Breast epithelium (tissue), 4 donors: ENCODE results near the gene OSER1. TPM values are rescaled to one million over a fixed set of nuclear protein-coding genes. Genes with fewer than 3 reads are reported as not detected.
A peak's percentile ranks its signal among the peaks of the same experiment; 100 is the strongest.

ENCODE experiments used
- DNase-seq, 2 donors: peaks; one replicate each; pipeline ENCODE4 v3.0.0-alpha.2; 2019; ENCODE audit warnings: low spot score in 2 of 2
- H3K27ac ChIP-seq, 2 donors: fragments of 200-600 bp; sonication (generic) in 1 of 2; one replicate each; pipeline ENCODE4 v1.5.1; 2016 to 2019; ENCODE audit warnings: mild to moderate bottlenecking in 1 of 2
- H3K27me3 ChIP-seq, 2 donors: fragments of 200-600 bp; sonication (generic) in 1 of 2; one replicate each; pipeline versions ENCODE4 v1.5.1 to v1.6.0; 2017 to 2019; ENCODE audit warnings: control low read depth in 1 of 2, mild to moderate bottlenecking in 1 of 2
- H3K36me3 ChIP-seq: fragments of 200-600 bp; one replicate; pipeline ENCODE4 v1.5.1; 2019
- H3K4me1 ChIP-seq, 2 donors: fragments of 200-600 bp; sonication (generic); one replicate each; pipeline ENCODE4 v1.5.1; 2016 to 2019; ENCODE audit warnings: control low read depth in 1 of 2
- H3K4me3 ChIP-seq, 3 donors: fragments of 200-600 bp; sonication (generic); 1 replicate in 2 of 3; 2 replicates in 1 of 3; pipeline ENCODE4 v1.5.1; 2016 to 2019; ENCODE audit warnings: mild to moderate bottlenecking in 3 of 3, moderate library complexity in 2 of 3
- H3K9me3 ChIP-seq, 2 donors: fragments of 200-600 bp; sonication (generic) in 1 of 2; one replicate each; pipeline ENCODE4 v1.5.1; 2016 to 2019; ENCODE audit warnings: control low read depth in 1 of 2
- POLR2A ChIP-seq: fragments of 450-650 bp; IDR thresholded peaks from one replicate; pipeline ENCODE4 v1.6.1; 2016; ENCODE audit warnings: antibody characterized with exemption, mild to moderate bottlenecking, moderate library complexity
- POLR2AphosphoS5 ChIP-seq, 3 donors: sonication (generic); formaldehyde crosslinking; IDR thresholded peaks; one replicate each; pipeline ENCODE4 v1.6.1; 2017; ENCODE audit warnings: antibody characterized with exemption in 3 of 3
- intact Hi-C: fragments of 100-400 bp; cut with DNase I; formaldehyde crosslinking; loops from one replicate; pipeline ENCODE4 v1.15.1; 2023; ENCODE audit warnings: low total_unique reads
- total RNA-seq, 3 donors: library from RNA; depleted of rRNA; stranded (reverse); fragments of >200 nt; gene quantifications; one replicate each; pipeline ENCODE4 v1.1.0, GENCODE V29; 2016
- TF ChIP-seq, protein P1 (sequence below), 3 donors: fragments of 450-650 bp; IDR thresholded peaks; one replicate each; pipeline ENCODE4 v1.5.1; 2016 to 2017; ENCODE audit warnings: antibody characterized with exemption in 3 of 3, mild to moderate bottlenecking in 3 of 3, moderate library complexity in 3 of 3

The OSER1 gene
- total RNA-seq, 3 donors from 2014 or later: 59.6 to 73.8 (median 67.2) TPM

DNA sequence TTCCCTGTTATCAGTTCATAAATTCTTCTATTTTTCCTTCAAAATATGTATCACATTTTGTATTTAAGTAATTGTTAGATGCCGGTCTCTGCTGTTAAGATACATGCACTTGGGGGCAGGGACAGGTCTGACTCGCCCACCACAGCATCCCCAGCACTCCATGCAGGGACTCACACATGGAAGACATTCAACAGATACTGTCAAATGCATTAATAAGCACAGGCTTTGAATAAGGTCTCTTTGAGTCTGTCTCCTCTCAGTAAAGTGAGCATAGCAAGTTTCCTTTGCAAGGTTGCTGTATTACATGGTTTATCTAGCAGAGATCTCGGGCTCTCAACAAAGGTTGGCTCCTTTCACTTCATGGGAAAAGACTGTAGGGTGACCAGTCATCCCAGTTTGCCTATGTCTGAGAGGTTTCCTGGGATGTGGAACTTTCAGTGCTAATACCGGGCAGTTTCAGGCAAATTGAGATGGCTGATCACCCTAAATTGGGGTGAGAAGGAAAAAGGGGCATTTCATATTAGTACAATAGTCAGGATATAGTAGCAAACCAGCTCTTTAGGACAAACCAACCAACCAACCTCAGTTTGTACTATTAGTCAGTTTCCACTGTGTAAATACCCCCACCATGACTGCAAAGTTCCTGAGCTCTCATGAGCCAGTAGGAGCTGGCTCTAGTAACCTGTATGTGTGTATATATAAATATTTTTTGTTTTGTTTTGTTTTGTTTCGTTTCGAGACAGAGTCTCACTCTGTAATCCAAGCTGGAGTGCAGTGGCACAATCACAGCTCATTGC is 38.6 kb downstream of the OSER1 start:
- intact Hi-C loops: no loop called here
- no peak for DNase-seq
- no peaks in the 10 kb centered on the region for H3K4me1 ChIP-seq
- no peaks in the 10 kb centered on the region for H3K9me3 ChIP-seq
- H3K27ac ChIP-seq: no peak overlapping the region
- TF ChIP-seq POLR2AphosphoS5 (IDR thresholded peaks at IDR 0.05): no peak
- TF ChIP-seq, protein P1, sequence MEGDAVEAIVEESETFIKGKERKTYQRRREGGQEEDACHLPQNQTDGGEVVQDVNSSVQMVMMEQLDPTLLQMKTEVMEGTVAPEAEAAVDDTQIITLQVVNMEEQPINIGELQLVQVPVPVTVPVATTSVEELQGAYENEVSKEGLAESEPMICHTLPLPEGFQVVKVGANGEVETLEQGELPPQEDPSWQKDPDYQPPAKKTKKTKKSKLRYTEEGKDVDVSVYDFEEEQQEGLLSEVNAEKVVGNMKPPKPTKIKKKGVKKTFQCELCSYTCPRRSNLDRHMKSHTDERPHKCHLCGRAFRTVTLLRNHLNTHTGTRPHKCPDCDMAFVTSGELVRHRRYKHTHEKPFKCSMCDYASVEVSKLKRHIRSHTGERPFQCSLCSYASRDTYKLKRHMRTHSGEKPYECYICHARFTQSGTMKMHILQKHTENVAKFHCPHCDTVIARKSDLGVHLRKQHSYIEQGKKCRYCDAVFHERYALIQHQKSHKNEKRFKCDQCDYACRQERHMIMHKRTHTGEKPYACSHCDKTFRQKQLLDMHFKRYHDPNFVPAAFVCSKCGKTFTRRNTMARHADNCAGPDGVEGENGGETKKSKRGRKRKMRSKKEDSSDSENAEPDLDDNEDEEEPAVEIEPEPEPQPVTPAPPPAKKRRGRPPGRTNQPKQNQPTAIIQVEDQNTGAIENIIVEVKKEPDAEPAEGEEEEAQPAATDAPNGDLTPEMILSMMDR (IDR thresholded peaks at IDR 0.05): no peak
- no peak for TF ChIP-seq POLR2A
- peaks cover 0 to 3% of the 10 kb centered on the region in 2 donors for H3K27me3 ChIP-seq
- H3K36me3 ChIP-seq: no peaks in the 10 kb centered on the region
- H3K4me3 ChIP-seq: no peak overlapping the region

DNA sequence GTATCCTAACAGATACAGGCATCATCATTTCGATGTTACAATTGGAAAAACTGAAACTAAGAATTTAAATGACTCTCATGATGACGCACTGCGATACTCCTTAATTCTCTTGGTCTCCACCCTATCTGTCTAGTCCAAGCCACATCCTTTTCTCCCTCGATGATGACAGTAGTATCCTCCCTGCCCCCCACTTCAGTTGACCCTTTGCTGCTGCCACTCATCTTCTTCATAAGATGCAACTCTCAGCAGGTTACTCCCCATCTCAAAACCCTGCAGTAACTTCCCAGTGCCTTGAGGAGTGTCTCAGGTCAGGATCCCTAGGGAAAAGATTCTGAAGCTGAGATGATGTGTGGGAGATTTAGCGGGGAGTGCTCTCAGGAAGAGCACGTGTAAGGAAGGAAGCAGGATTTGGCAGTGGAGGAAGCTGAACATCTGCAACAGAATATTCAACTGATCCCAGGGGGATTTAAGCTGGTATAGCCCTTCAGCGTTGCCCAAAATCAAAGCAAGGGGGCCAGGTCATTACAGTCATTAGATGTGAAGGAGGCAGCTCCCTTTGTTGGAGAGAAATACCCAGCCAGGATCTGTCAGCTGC is 39.7 kb downstream of the OSER1 start:
- Histone ChIP-seq H3K27ac (no peak overlapping the region), H3K4me1 (no peaks in the 10 kb centered on the region), H3K4me3 (no peak overlapping the region), H3K9me3 (no peaks in the 10 kb centered on the region), H3K36me3 (no peaks in the 10 kb centered on the region), H3K27me3 (peaks cover 0 to 3% of the 10 kb centered on the region in 2 donors)
- no peak for DNase-seq
- intact Hi-C loops: no loop called here
- TF ChIP-seq POLR2AphosphoS5 (IDR thresholded peaks at IDR 0.05) (no peak), POLR2A (no peak)
- TF ChIP-seq, protein P1 (IDR thresholded peaks at IDR 0.05): no peak

DNA sequence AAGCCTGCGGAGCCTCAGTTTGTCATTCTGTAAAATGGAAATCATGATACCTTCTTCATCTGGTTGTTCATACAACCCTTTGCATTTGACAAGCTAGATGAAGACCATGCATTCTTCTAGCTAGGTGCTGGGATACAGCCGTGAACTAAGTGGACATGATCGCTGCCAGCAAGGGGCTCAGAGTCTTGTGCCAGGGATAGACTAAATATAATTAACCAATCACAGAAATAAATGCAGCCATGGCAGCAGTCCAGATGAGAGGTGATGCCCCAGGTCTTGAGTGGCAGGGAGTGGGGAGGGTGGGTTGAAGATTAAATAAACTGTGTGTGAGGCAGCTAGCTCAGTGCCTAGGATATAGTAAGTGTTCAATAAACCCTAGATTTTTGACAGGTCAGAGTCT is 42.8 kb downstream of the OSER1 start:
- no peaks in the 10 kb centered on the region for H3K36me3 ChIP-seq
- TF ChIP-seq, protein P1 (IDR thresholded peaks at IDR 0.05): no peak
- TF ChIP-seq POLR2AphosphoS5 (IDR thresholded peaks at IDR 0.05) (no peak), POLR2A (no peak)
- intact Hi-C loops: no loop called here
- no peaks in the 10 kb centered on the region for H3K27me3 ChIP-seq
- H3K9me3 ChIP-seq: no peaks in the 10 kb centered on the region
- H3K4me1 ChIP-seq: no peaks in the 10 kb centered on the region
- no peak overlapping the region for H3K4me3 ChIP-seq
- H3K27ac ChIP-seq: no peak overlapping the region
- no peak for DNase-seq

DNA sequence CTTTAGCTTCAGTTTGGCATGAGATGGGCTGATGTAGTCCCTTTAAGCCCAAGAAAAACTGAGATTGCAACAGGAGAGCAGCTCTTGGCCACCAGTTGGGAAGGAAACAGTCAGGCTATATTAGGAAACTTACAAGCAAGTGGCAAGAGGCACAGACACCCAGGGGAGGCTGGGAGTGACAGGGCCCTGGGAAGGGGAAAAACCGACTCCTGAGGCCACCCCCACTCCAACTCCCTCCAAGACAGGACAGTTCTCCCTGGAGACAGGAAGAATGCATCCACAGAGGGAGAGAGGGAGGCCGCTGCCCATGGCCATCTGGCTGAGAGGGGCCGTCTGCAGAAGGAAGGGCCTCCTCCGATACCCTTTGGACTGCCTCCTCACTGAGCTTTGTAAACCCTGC is 44.1 kb downstream of the OSER1 start:
- intact Hi-C loops: no loop called here
- Histone ChIP-seq H3K9me3 (no peaks in the 10 kb centered on the region), H3K4me1 (no peaks in the 10 kb centered on the region), H3K27ac (peak overlapping the region in 1 of 2 donors; percentile 19), H3K4me3 (no peak overlapping the region), H3K27me3 (no peaks in the 10 kb centered on the region), H3K36me3 (no peaks in the 10 kb centered on the region)
- TF ChIP-seq, protein P1 (IDR thresholded peaks at IDR 0.05): no peak
- TF ChIP-seq POLR2AphosphoS5 (IDR thresholded peaks at IDR 0.05) (no peak), POLR2A (no peak)
- no peak for DNase-seq

DNA sequence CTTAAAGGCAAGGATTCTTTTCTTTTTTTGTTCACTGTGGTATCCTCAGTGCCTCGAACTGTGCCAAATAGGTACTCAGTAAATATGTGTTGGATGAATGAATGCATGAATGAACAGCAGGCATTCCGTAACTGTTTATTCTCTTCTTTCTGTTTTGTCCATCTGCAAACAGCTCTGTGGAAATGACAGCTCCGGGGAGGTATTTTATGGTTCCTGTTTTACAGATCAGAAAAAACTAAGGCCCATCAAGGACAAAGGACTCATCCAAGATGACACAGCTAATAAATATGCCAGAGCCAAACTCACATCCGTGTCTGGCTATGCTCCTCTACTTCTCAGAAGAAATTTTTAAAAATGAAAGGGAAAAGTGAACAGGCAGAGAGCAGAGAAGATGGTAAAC is 44.6 kb downstream of the OSER1 start:
- Histone ChIP-seq H3K27ac (no peak overlapping the region), H3K4me1 (no peaks in the 10 kb centered on the region), H3K27me3 (no peaks in the 10 kb centered on the region), H3K9me3 (no peaks in the 10 kb centered on the region), H3K36me3 (no peaks in the 10 kb centered on the region), H3K4me3 (no peak overlapping the region)
- no peak for DNase-seq
- intact Hi-C loops: no loop called here
- no peak for TF ChIP-seq POLR2AphosphoS5 (IDR thresholded peaks at IDR 0.05)
- TF ChIP-seq, protein P1 (IDR thresholded peaks at IDR 0.05): no peak
- TF ChIP-seq POLR2A: no peak
